ENCODE results near the gene MATK. TPM values are rescaled to one million over a fixed set of nuclear protein-coding genes. Genes with fewer than 3 reads are reported as not detected.

Gene MATK
- total and polyA plus RNA-seq, 4 donors = 0.78 to 7.0 (median 1.8) TPM

GRCh38 chr19:3821156-3821555 is 35.0 kb upstream of the MATK start:
- 94% methylated on average over 23 of the region's 23 CpGs for WGBS
- Histone ChIP-seq H3K4me3 (ENCODE audit: low read depth in 1 of 3, low read length in 3 of 3) (no peak overlapping the region), H3K27ac (ENCODE audit: low read depth in 1 of 2, low read length in 2 of 2) (no peak overlapping the region), H3K27me3 (ENCODE audit: control insufficient read depth in 4 of 4, insufficient read depth in 4 of 4, low read length in 3 of 4) (no peaks in the 10 kb centered on the region), H3K4me1 (ENCODE audit: control insufficient read depth in 4 of 4, insufficient read depth in 4 of 4, low read length in 3 of 4) (peaks cover 0 to 3% (median 1%) of the 10 kb centered on the region in 4 donors), H3K9ac (ENCODE audit: low read depth in 1 of 2, low read length in 2 of 2) (no peak overlapping the region), H3K36me3 (ENCODE audit: control insufficient read depth in 4 of 4, insufficient read depth in 3 of 4, low read depth in 1 of 4, low read length in 3 of 4) (no peaks in the 10 kb centered on the region), H3K9me3 (ENCODE audit: control insufficient read depth in 4 of 4, low read length in 3 of 4) (no peaks in the 10 kb centered on the region)
- DNase-seq (ENCODE audit: low spot score) = no peak
- TF ChIP-seq MAX (IDR thresholded peaks at IDR 0.05) = no peak
- TF ChIP-seq ATF3 (IDR thresholded peaks at IDR 0.05) = no peak
- TF ChIP-seq HNF4A (conservative IDR thresholded peaks at IDR 0.05) = no peak

- WGBS = 83% methylated on average over 19 of the region's 19 CpGs
- Histone ChIP-seq H3K36me3 (ENCODE audit: control insufficient read depth in 4 of 4, insufficient read depth in 3 of 4, low read depth in 1 of 4, low read length in 3 of 4) (no peaks in the 10 kb centered on the region), H3K9me3 (ENCODE audit: control insufficient read depth in 4 of 4, low read length in 3 of 4) (no peaks in the 10 kb centered on the region), H3K4me1 (ENCODE audit: control insufficient read depth in 4 of 4, insufficient read depth in 4 of 4, low read length in 3 of 4) (peaks cover 0 to 3% (median 1%) of the 10 kb centered on the region in 4 donors), H3K27me3 (ENCODE audit: control insufficient read depth in 4 of 4, insufficient read depth in 4 of 4, low read length in 3 of 4) (no peaks in the 10 kb centered on the region), H3K9ac (ENCODE audit: low read depth in 1 of 2, low read length in 2 of 2) (no peak overlapping the region), H3K27ac (ENCODE audit: low read depth in 1 of 2, low read length in 2 of 2) (no peak overlapping the region), H3K4me3 (ENCODE audit: low read depth in 1 of 3, low read length in 3 of 3) (no peak overlapping the region)
- TF ChIP-seq JUND (IDR thresholded peaks at IDR 0.05) (no peak), SP1 (IDR thresholded peaks at IDR 0.05) (no peak), REST (IDR thresholded peaks at IDR 0.05) (no peak), RAD21 (IDR thresholded peaks at IDR 0.05) (no peak), GABPA (IDR thresholded peaks at IDR 0.05 in 1 of 2, conservative IDR thresholded peaks at IDR 0.05 in 1 of 2) (no peak), HNF4G (IDR thresholded peaks at IDR 0.05) (no peak), EGR1 (IDR thresholded peaks at IDR 0.05; ENCODE audit: low read depth in 2 of 2) (no peak)
- no peak for DNase-seq (ENCODE audit: low spot score)
These were observed 33.8 kb upstream of the MATK start for GRCh38 chr19:3819989-3820388.

GRCh38 chr19:3818918-3819317 is 32.7 kb upstream of the MATK start:
- H3K9me3 ChIP-seq (ENCODE audit: control insufficient read depth in 4 of 4, low read length in 3 of 4) = no peaks in the 10 kb centered on the region
- H3K4me3 ChIP-seq (ENCODE audit: low read depth in 1 of 3, low read length in 3 of 3) = no peak overlapping the region
- no peak overlapping the region for H3K9ac ChIP-seq (ENCODE audit: low read depth in 1 of 2, low read length in 2 of 2)
- WGBS = 73% methylated on average over 31 of the region's 31 CpGs
- peaks cover 0 to 3% (median 1%) of the 10 kb centered on the region in 4 donors for H3K4me1 ChIP-seq (ENCODE audit: control insufficient read depth in 4 of 4, insufficient read depth in 4 of 4, low read length in 3 of 4)
- H3K27me3 ChIP-seq (ENCODE audit: control insufficient read depth in 4 of 4, insufficient read depth in 4 of 4, low read length in 3 of 4) = no peaks in the 10 kb centered on the region
- H3K27ac ChIP-seq (ENCODE audit: low read depth in 1 of 2, low read length in 2 of 2) = no peak overlapping the region
- H3K36me3 ChIP-seq (ENCODE audit: control insufficient read depth in 4 of 4, insufficient read depth in 3 of 4, low read depth in 1 of 4, low read length in 3 of 4) = no peaks in the 10 kb centered on the region
- DNase-seq (ENCODE audit: low spot score) = no peak
- TF ChIP-seq SP1 (IDR thresholded peaks at IDR 0.05) = no peak
- no peak for TF ChIP-seq EGR1 (IDR thresholded peaks at IDR 0.05; ENCODE audit: low read depth in 2 of 2)
- TF ChIP-seq GABPA (IDR thresholded peaks at IDR 0.05 in 1 of 2, conservative IDR thresholded peaks at IDR 0.05 in 1 of 2) = no peak
- TF ChIP-seq FOXA2 (IDR thresholded peaks at IDR 0.05) = no peak
- TF ChIP-seq CTCF (IDR thresholded peaks at IDR 0.05; ENCODE audit: low read depth, low read length, missing input control) = no peak
- TF ChIP-seq FOXA1 (IDR thresholded peaks at IDR 0.05) = no peak
- no peak for TF ChIP-seq ATF3 (IDR thresholded peaks at IDR 0.05)
- TF ChIP-seq RXRA (IDR thresholded peaks at IDR 0.05) = no peak
- TF ChIP-seq HNF4G (IDR thresholded peaks at IDR 0.05) = no peak
- no peak for TF ChIP-seq ZBTB33 (IDR thresholded peaks at IDR 0.05)
- TF ChIP-seq REST (IDR thresholded peaks at IDR 0.05) = no peak
- no peak for TF ChIP-seq YY1 (IDR thresholded peaks at IDR 0.05)
